ENCODE measurements around the gene CYP4B1.
"Not testable (repeated sequence)": the region's sequence is repeated elsewhere in the genome, so short reads cannot be mapped to it uniquely, and the experiment has no call there.

The CYP4B1 gene

DNA sequence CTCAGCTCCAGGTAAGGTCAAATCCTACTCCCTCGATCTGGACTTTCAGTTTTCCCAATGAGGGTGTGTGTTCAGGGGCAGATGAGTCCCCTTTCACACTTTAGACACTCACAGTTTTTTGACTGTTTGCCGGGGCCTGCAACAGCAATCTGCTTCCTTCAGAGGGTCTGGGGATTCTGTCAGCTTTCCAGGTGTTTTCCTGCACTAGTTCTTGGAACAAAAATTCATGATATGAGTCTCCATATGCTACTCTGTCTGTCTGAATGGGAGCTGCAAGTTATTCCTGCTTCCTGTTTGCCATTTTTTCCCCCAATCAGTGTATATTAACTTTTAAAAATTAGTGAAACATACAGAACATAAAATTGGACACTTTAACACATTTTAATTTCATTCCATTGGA lies 24.3 kb downstream of the CYP4B1 start:
- Histone ChIP-seq H3K4me2 (ENCODE audit: low read length) (no peak overlapping the region), H3K36me3 (replicated peaks; ENCODE audit: low read depth, low read length) (no peaks in the 10 kb centered on the region), H3K9me3 (ENCODE audit: insufficient read depth, low read length) (no peaks in the 10 kb centered on the region), H4K20me1 (ENCODE audit: insufficient read depth, low read length) (no peaks in the 10 kb centered on the region), H3K4me3 (ENCODE audit: low read length) (no peak overlapping the region), H3K27ac (ENCODE audit: low read length) (no peak overlapping the region), H3K4me1 (ENCODE audit: low read length) (no peaks in the 10 kb centered on the region), H2AFZ (ENCODE audit: low read depth, low read length) (no peak overlapping the region), H3K27me3 (ENCODE audit: low read depth, low read length) (no peaks in the 10 kb centered on the region), H3K9ac (ENCODE audit: low read length) (no peak overlapping the region), H3K79me2 (ENCODE audit: low read length) (no peaks in the 10 kb centered on the region)
- TF ChIP-seq, protein P1, sequence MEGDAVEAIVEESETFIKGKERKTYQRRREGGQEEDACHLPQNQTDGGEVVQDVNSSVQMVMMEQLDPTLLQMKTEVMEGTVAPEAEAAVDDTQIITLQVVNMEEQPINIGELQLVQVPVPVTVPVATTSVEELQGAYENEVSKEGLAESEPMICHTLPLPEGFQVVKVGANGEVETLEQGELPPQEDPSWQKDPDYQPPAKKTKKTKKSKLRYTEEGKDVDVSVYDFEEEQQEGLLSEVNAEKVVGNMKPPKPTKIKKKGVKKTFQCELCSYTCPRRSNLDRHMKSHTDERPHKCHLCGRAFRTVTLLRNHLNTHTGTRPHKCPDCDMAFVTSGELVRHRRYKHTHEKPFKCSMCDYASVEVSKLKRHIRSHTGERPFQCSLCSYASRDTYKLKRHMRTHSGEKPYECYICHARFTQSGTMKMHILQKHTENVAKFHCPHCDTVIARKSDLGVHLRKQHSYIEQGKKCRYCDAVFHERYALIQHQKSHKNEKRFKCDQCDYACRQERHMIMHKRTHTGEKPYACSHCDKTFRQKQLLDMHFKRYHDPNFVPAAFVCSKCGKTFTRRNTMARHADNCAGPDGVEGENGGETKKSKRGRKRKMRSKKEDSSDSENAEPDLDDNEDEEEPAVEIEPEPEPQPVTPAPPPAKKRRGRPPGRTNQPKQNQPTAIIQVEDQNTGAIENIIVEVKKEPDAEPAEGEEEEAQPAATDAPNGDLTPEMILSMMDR (IDR thresholded peaks at IDR 0.05; ENCODE audit: low read depth, low read length) = no peak
- no peak for TF ChIP-seq EZH2phosphoT487 (IDR thresholded peaks at IDR 0.05; ENCODE audit: low read depth)

DNA sequence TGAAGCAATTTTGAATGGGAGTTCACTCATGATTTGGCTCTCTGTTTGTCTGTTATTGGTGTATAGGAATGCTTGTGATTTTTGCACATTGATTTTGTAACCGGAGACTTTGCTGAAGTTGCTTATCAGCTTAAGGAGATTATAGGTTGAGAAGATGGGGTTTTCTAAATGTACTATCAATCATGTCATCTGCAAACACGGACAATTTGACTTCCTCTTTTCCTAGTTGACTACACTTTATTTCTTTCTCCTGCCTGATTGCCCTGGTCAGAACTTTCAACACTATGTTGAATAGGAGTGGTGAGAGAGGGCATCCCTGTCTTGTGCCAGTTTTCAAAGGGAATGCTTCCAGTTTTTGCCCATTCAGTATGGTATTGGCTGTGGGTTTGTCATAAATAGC lies 28.0 kb downstream of the CYP4B1 start:
- not testable (repeated sequence) for H3K4me1 ChIP-seq (ENCODE audit: low read length); H3K79me2 ChIP-seq (ENCODE audit: low read length); H3K27me3 ChIP-seq (ENCODE audit: low read depth, low read length); H3K4me3 ChIP-seq (ENCODE audit: low read length); H4K20me1 ChIP-seq (ENCODE audit: insufficient read depth, low read length); H2AFZ ChIP-seq (ENCODE audit: low read depth, low read length); H3K27ac ChIP-seq (ENCODE audit: low read length); H3K9me3 ChIP-seq (ENCODE audit: insufficient read depth, low read length); H3K36me3 ChIP-seq (replicated peaks; ENCODE audit: low read depth, low read length); H3K4me2 ChIP-seq (ENCODE audit: low read length); H3K9ac ChIP-seq (ENCODE audit: low read length)

DNA sequence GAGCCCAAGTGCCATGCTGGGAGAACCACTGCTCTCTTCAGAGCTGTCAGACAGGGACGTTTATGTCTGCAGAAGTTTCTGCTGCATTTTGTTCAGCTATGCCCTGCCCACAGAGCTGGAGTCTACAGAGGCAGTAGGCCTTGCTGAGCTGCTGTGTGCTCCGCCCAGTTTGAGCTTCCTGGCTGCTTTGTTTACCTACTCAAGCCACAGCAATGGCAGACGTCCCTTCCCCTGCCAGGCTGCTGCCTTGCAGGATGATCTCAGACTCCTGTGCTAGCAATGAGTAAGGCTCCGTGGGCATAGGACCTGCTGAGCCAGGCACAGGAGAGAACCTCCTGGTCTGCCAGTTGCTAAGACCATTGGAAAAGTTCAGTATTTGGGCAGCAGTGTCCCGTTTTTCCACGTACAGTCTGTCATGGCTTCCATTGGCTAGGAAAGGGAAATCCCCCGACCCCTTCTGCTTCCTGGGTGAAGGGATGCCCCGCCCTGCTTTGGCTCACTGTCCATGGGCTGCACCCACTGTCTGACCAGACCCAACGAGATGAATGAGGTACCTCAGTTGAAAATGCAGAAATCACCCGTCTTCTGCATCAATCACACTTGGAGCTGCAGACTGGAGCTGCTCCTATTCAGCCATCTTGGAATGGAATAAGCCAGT lies 31.9 kb downstream of the CYP4B1 start:
- no peak overlapping the region for H2AFZ ChIP-seq (ENCODE audit: low read depth, low read length)
- no peak overlapping the region for H3K4me2 ChIP-seq (ENCODE audit: low read length)
- H3K4me3 ChIP-seq (ENCODE audit: low read length) = no peak overlapping the region
- no peaks in the 10 kb centered on the region for H3K79me2 ChIP-seq (ENCODE audit: low read length)
- TF ChIP-seq EZH2phosphoT487 (IDR thresholded peaks at IDR 0.05; ENCODE audit: low read depth) = no peak
- TF ChIP-seq, protein P1 (IDR thresholded peaks at IDR 0.05; ENCODE audit: low read depth, low read length) = no peak
- H3K9ac ChIP-seq (ENCODE audit: low read length) = no peak overlapping the region
- no peaks in the 10 kb centered on the region for H3K9me3 ChIP-seq (ENCODE audit: insufficient read depth, low read length)
- no peaks in the 10 kb centered on the region for H4K20me1 ChIP-seq (ENCODE audit: insufficient read depth, low read length)
- no peaks in the 10 kb centered on the region for H3K4me1 ChIP-seq (ENCODE audit: low read length)
- H3K36me3 ChIP-seq (replicated peaks; ENCODE audit: low read depth, low read length) = no peaks in the 10 kb centered on the region
- no peaks in the 10 kb centered on the region for H3K27me3 ChIP-seq (ENCODE audit: low read depth, low read length)
- no peak overlapping the region for H3K27ac ChIP-seq (ENCODE audit: low read length)

DNA sequence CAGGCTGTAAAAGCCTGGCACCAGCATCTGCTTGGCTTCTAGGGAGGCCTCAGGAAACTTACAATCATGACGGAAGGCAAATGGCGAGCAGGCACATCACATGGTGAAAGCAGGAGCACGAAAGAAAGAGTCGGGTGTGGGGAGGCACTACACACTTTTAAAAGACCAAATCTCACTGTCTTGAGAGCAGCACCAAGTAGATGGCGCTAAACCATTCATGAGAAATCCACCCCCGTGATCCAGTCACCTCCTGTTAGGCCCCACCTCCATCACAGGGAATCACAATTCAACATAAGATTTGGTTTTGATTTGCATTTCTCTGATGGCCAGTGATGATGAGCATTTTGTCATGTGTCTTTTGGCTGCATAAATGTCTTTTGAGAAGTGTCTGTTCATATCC lies 36.6 kb downstream of the CYP4B1 start:
- not testable (repeated sequence) for H3K9me3 ChIP-seq (ENCODE audit: insufficient read depth, low read length)

DNA sequence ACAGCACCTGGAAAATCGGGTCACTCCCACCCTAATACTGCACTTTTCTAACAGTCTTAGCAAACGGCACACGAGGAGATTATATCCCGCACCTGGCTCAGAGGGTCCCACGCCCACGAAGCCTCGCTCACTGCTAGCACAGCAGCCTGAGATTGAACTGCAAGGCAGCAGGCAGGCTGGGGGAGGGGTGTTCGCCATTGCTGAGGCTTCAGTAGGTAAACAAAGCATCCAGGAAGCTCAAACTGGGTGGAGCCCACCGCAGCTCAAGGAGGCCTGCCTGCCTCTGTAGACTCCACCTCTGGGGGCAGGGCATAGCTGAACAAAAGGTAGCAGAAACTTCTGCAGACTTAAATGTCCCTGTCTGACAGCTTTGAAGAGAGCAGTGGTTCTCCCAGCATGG lies 47.5 kb downstream of the CYP4B1 start:
- not testable (repeated sequence) for H3K9me3 ChIP-seq (ENCODE audit: insufficient read depth, low read length); H3K4me1 ChIP-seq (ENCODE audit: low read length); H4K20me1 ChIP-seq (ENCODE audit: insufficient read depth, low read length); H3K9ac ChIP-seq (ENCODE audit: low read length); H3K27ac ChIP-seq (ENCODE audit: low read length); H3K79me2 ChIP-seq (ENCODE audit: low read length); H3K4me3 ChIP-seq (ENCODE audit: low read length); H3K27me3 ChIP-seq (ENCODE audit: low read depth, low read length); H3K4me2 ChIP-seq (ENCODE audit: low read length); H2AFZ ChIP-seq (ENCODE audit: low read depth, low read length); H3K36me3 ChIP-seq (replicated peaks; ENCODE audit: low read depth, low read length)

More for the DNA sequence above, 36.6 kb downstream of the CYP4B1 start:
- not testable (repeated sequence) for H3K27me3 ChIP-seq (ENCODE audit: low read depth, low read length); H4K20me1 ChIP-seq (ENCODE audit: insufficient read depth, low read length); H3K4me1 ChIP-seq (ENCODE audit: low read length); H3K4me3 ChIP-seq (ENCODE audit: low read length); H3K4me2 ChIP-seq (ENCODE audit: low read length); H2AFZ ChIP-seq (ENCODE audit: low read depth, low read length); H3K9ac ChIP-seq (ENCODE audit: low read length); H3K27ac ChIP-seq (ENCODE audit: low read length); H3K36me3 ChIP-seq (replicated peaks; ENCODE audit: low read depth, low read length); H3K79me2 ChIP-seq (ENCODE audit: low read length)

DNA sequence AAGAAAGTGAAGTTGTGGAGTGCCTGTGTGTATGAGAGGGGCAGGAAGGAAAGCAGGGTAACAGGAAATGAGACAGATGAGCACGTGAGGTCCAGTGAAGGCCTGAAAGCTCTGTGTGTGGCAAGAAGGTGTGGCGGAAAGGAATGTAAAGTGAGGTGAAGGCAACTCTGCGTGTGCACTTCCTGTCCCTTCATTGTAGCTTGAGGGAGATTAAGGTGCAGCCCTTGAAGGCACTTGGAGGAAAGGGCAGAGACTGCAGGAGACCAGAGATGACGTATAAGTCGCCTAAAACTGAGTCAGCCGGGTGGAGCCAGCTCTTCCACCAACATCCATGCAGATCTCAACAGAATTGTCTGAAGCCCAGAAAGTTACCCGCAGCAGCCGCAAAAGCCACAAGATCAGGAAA lies 58.8 kb downstream of the CYP4B1 start:
- H3K4me2 ChIP-seq (ENCODE audit: low read length); H3K27me3 ChIP-seq (ENCODE audit: low read depth, low read length); H3K27ac ChIP-seq (ENCODE audit: low read length); H3K36me3 ChIP-seq (replicated peaks; ENCODE audit: low read depth, low read length); H2AFZ ChIP-seq (ENCODE audit: low read depth, low read length); H3K4me3 ChIP-seq (ENCODE audit: low read length); H3K9ac ChIP-seq (ENCODE audit: low read length); H4K20me1 ChIP-seq (ENCODE audit: insufficient read depth, low read length); H3K4me1 ChIP-seq (ENCODE audit: low read length); H3K9me3 ChIP-seq (ENCODE audit: insufficient read depth, low read length); H3K79me2 ChIP-seq (ENCODE audit: low read length): not testable (repeated sequence)
